ENCODE results near the gene HEY2.
"Not testable (repeated sequence)": the region's sequence is repeated elsewhere in the genome, so short reads cannot be mapped to it uniquely, and the experiment has no call there.

The HEY2 gene

GRCh38 chr6:125797120-125797885 is 47.9 kb downstream of the HEY2 start:
- no peak for DNase-seq (ENCODE audit: low spot score)

- DNase-seq (ENCODE audit: low spot score): no peak
Measured at GRCh38 chr6:125797886-125798444, 48.5 kb downstream of the HEY2 start.

DNA sequence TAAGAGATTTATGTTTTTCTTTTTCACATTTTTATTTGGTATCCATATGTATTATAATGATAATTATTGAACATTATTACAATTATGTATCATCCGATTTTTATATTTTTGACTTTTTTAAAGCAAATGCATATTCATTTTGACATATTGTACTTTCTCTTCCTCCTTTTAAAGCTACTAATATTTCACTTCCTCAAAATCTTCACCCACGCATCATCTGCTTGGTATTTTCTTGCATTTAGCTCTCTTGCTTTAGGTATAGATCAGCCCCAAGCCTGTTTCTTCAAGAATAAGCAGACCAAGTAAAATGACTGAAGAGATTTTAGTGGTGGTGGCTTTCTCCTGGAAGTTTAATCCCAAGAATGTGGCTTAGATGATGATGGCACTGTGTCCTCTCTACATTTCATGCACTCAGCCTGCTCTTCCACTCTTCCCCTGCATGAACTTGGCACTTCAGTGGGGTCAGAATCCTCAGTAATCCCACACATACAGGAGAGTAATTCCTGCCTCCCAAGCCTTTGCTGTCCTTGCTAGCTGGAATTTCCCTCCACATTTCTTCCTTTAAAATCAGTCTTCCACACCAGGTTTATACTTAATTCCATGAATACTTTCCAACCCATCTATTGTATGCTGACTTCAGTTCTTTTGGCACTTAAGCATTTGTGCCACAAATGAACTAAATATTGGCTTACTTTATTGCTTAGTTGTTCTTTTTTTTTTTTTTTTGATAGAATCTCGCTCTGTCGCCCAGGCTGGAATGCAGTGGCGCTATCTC is 49.5 kb downstream of the HEY2 start:
- DNase-seq (ENCODE audit: low spot score): no peak

GRCh38 chr6:125802383-125802782 is 53.0 kb downstream of the HEY2 start:
- DNase-seq (ENCODE audit: low spot score): no peak

DNA sequence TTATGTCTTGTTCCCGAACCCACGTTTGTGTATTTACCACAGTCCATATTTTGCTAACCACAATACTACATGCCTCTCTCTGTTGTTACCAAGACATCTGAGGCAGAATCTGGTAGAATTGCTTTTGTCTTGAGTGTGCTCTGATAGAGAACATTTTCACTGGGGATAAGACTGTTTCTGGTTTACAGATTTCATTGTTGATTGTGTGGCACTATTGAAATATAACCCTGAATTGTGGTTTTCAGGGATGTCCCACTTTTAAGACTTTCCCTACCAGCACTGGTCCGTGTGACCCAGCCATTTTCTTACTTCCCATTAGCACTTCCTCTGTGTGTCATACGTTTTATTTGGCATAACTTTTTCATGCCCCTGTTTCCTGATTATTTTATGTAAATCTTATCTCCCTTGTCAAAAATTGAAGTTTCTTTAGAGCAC is 53.5 kb downstream of the HEY2 start:
- DNase-seq (ENCODE audit: low spot score): no peak

- DNase-seq (ENCODE audit: low spot score): no peak
Measured at GRCh38 chr6:125804264-125804663, 54.8 kb downstream of the HEY2 start.

- DNase-seq (ENCODE audit: low spot score): not testable (repeated sequence)
Measured at GRCh38 chr6:125804866-125805425, 55.5 kb downstream of the HEY2 start.

DNA sequence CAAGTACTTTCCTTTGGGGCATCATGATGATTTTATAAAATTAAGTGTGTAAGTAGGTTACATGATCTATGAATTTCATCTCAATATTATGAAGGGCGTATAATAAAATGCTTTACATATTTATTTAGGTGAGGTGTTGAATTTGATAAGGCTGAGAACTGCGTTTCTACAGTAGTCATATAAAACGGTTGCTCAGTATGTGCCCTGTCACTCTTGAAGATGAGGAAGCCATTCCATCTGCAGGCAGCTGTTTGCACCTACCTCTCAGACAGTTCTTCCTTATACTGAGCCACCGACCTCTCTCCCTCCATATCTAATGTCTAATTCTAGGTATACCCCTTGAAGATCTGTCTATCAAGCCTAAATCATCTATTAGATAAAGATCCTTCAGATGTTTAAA is 57.4 kb downstream of the HEY2 start:
- no peak for DNase-seq (ENCODE audit: low spot score)

GRCh38 chr6:125807293-125807692 is 57.9 kb downstream of the HEY2 start:
- DNase-seq (ENCODE audit: low spot score): no peak

GRCh38 chr6:125808060-125808459 is 58.6 kb downstream of the HEY2 start:
- DNase-seq (ENCODE audit: low spot score): no peak

GRCh38 chr6:125808591-125808990 is 59.2 kb downstream of the HEY2 start:
- DNase-seq (ENCODE audit: low spot score): no peak

DNA sequence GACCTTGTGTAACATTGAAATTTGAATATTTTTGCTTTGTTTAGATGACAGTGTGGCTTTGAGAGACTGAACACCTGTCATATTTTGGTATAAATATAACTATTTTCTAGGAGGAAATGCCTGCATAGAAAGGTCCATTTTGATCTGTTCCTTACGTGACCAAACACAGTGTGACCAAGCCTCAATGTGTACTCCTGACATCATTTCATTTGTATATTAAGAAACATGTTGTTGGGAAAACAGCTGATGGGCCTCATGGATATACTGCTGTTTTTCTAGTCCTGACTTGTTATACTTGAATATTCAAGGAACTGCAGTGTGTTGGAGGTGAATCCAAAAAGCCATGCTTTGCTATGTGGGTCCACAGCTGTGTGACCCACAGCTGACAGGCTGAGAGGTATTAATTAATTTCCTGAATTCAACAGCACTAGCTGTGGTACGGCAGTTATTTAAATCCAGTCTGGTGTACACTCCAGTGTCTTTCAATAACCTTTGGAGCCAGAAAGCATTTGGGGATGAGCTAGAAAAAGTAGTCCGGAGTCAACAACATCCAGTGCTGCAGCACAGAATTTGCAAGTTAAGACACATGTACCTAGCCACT is 60.2 kb downstream of the HEY2 start:
- DNase-seq (ENCODE audit: low spot score): no peak

DNA sequence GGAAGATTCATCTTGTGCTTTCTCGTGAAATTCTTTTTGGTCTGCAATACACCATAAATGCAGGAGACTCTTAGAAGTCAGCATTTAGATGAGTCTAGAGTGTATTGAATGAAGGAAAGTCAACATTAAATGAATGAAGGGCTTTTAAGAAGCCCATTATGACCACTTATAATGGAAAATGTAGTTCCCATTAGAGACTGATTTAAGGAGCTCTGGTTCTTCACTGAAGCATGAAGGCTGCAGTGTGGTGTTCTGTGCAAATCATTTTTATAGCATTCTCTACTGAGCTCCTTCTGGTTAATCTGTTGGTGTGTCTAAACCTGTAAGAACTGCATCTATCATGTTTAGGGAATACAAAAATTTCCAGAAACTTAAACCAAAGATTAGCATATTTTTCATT is 61.0 kb downstream of the HEY2 start:
- DNase-seq (ENCODE audit: low spot score): no peak
